ENCODE measurements around the gene SPDYE6.
"Not testable (repeated sequence)": the region's sequence is repeated elsewhere in the genome, so short reads cannot be mapped to it uniquely, and the experiment has no call there.

Gene SPDYE6

DNA sequence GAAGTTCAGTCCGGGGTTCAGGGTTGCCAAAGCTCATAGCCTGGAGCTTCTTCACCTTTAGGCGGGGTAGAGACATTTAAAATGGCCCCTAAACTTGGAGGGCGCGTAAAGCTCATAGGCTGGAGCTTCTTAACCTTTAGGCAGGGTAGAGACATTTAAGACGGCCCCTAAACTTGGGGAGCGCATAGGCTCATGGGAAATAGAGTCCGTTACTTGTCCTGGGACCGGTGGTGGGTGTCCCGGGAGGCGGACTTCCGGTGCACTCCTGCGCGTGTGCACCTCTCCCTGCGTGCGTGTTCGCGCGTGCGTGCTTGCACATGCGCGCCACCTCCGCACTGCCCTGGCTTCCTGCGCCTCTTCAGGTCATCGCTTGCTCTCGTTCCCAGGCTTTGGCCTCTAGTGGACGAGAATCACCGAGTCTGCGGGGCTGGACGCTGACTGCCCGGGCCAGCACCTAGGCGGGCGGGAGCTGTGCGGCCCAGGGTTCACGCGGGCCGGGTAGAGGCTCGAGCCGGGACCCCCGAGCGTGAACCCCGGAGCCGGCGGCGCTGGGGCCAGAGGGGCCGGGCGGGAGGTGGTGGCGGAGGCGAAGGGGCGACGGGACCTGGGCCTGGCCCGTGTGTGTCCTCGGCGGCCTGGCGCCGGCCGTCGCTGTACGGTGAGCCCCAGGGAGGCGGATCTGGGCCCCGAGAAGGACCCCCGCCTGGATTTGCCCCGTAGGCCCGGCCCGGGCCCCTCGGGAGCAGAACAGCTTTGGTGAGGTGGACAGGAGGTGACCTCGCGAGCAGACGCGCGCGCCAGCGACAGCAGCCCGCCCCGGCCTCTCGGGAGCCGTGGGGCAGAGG is 7.5 kb upstream of the SPDYE6 start:
- peak; percentile 100 for DNase-seq (ENCODE audit: low spot score)

- not testable (repeated sequence) for DNase-seq (ENCODE audit: low spot score)
Measured at GRCh38 chr7:102346983-102347382, 9.3 kb downstream of the SPDYE6 start.

GRCh38 chr7:102340599-102341368 is 15.5 kb downstream of the SPDYE6 start:
- not testable (repeated sequence) for DNase-seq (ENCODE audit: low spot score)

GRCh38 chr7:102337420-102337819 is 18.8 kb downstream of the SPDYE6 start:
- DNase-seq (ENCODE audit: low spot score), result not testable (repeated sequence)

- DNase-seq (ENCODE audit: low spot score), result not testable (repeated sequence)
Measured at GRCh38 chr7:102337002-102337401, 19.2 kb downstream of the SPDYE6 start.

DNA sequence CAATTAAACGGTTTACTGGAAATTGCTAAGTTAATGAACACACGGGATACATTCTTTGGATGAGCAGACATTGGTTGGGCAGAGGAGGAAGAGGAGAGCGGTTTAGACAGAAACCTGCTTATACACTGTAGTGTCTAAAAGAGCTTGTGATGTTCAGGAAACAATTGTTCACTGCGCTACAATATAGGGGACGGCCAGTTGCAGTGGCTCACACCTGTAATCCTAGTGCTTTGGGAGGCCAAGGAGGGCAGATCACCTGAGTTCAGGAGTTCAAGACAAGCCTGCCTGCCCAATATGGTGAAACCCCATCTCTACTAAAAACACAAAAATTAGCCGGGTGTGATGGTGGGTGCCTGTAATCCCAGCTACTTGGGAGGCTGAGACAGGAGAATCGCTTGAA is 20.7 kb downstream of the SPDYE6 start:
- not testable (repeated sequence) for DNase-seq (ENCODE audit: low spot score)

GRCh38 chr7:102330666-102331460 is 25.4 kb downstream of the SPDYE6 start:
- not testable (repeated sequence) for DNase-seq (ENCODE audit: low spot score)

- DNase-seq (ENCODE audit: low spot score), result not testable (repeated sequence)
Measured at GRCh38 chr7:102329366-102329765, 26.9 kb downstream of the SPDYE6 start.

DNA sequence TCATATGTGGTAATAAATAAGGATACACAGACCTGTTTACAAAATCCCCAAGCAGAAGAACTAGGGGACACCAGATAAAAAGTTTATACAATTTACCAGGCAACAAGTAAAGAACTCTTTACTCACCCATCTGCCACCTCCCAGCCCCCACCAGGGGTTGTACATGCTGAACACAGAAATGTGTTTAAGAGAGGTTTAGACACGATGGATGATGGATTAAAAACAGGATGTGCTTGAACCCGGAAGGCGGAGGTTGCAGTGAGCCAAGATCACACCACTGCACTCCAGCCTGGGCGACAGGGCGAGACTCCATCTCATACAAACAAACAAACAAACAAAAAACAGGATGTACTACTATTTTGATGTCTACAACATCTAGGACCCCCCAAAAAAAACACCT is 27.4 kb downstream of the SPDYE6 start:
- DNase-seq (ENCODE audit: low spot score), result not testable (repeated sequence)

DNA sequence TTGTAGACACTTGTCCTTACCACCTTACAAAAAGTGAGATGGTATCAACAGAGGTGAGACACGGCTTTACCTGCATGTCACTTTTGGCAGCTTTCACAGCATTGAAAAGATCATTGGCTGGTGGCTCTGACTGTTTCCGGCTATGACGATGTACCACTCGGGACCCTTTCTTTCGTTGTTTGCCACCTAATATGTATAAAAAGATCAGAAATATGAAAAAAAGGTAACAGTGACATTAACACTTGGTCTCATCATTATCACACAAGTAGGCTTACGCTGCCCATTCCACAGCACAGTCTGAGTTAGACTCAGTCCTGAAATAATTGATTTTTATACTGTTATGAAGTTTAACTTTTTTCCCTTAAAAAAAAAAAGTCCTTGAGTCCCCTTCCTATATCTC is 29.1 kb downstream of the SPDYE6 start:
- DNase-seq (ENCODE audit: low spot score), result not testable (repeated sequence)

GRCh38 chr7:102326157-102326889 is 29.9 kb downstream of the SPDYE6 start:
- no peak for DNase-seq (ENCODE audit: low spot score)

DNA sequence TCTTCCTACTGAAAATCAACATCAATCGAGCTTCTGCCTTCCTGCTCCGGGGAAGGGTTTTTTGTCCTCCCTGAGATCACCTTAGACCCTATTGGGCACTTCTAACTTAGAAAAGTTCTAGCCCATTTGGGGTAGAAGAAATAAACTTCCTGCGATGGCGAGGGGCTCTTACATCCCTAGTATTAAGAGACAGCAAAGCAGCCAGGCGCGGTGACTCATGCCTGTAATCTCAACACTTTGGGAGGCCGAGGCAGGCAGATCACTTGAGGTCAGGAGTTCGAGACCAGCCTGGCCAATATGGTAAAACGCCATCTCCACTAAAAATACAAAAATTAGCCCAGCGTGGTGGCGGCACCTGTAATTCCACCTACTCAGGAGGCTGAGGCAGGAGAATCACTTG is 31.1 kb downstream of the SPDYE6 start:
- DNase-seq (ENCODE audit: low spot score), result not testable (repeated sequence)

DNA sequence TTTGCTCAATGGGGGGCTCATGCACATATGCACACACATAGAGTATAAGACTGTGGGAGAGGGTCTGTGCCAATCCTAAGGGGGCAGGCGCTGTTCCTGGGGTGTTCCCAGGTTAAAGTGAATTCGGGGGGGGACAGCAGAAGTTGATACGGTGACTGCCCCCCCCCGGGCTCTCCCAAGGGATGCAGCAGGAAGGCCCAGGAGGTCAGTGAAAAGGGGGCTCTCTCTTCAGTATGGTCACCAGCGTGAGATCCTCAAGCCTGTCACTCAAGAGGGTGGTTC is 32.4 kb downstream of the SPDYE6 start:
- DNase-seq (ENCODE audit: low spot score), result no peak

DNA sequence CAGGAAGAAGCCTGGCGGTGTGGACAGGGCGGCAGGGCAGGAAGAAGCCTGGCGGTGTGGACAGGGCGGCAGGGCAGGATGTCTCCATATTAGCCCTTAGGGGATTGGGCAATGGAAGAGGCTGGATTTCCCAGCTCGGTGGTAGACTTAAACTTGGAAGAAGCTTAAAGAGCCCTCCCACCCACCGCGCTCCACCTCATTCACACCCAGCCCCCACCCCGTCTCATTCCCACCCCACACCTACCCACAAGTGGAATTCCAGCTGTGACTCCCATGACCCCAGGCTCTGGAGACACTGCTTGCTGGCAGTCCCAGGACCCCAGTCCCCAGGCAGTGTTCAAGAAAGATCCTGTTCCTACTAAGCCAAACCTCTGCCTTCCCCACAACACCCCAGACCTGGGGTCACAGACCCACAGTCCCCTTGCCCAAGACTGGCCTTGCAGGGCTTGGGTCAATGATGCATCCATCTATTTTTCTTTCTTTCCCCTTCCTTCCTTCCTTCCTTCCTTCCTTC is 34.0 kb downstream of the SPDYE6 start:
- DNase-seq (ENCODE audit: low spot score), result no peak

DNA sequence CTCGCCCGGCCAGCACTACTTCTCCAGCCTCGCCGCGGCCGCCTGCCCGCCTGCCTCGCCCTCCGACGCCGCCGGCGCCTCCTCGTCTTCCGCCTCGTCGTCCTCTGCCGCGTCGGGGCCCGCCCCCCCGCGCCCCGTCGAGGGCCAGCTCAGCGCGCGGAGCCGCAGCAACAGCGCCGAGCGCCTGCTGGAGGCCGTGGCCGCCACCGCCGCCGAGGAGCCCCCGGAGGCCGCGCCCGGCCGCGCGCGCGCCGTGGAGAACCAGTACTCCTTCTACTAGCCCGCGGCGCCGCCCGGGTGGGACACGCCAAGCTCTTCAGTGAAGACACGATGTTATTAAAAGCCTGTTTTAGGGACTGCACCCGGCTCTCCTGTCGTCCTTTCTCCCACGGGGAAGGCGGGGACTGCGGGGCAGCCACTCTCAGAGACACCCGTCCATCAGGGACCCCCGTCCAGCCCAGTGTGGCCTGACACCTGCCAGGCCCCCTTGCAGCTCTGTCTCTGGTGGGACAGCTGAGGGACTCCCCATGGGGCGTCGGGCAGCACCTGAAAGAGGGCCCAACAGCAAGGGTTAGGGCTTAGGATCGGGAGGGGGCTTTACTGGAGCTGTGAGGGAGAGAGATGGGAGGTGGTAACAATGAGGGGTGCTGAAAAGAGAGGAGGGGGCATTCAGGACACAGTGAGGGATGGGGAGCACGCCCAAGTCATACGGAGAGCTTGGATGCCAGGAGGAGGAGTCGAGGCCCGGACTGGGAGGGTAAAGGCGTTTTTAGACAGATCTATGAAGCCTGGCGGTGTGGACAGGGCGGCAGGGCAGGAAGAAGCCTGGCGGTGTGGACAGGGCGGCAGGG is 34.7 kb downstream of the SPDYE6 start:
- no peak for DNase-seq (ENCODE audit: low spot score)

- DNase-seq (ENCODE audit: low spot score), result no peak
Measured at GRCh38 chr7:102320601-102321350, 35.5 kb downstream of the SPDYE6 start.

DNA sequence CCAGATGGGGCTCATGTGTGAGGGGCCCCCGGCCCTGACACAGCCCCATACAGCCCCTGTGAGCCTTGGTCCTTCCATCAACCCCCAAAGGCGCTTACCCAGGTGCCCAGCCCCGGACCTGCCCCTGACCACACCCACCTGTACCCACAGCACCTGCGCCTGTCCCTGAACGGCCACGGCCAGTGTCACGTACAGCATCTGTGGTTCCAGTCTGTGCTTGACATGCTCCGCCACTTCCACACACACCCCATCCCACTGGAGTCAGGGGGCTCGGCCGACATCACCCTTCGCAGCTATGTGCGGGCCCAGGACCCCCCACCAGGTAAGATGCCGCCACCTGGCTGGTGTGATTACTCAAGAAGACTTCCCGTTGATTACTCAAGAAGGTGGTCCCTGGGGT is 36.1 kb downstream of the SPDYE6 start:
- no peak for DNase-seq (ENCODE audit: low spot score)

GRCh38 chr7:102319671-102320070 is 36.6 kb downstream of the SPDYE6 start:
- DNase-seq (ENCODE audit: low spot score), result no peak

DNA sequence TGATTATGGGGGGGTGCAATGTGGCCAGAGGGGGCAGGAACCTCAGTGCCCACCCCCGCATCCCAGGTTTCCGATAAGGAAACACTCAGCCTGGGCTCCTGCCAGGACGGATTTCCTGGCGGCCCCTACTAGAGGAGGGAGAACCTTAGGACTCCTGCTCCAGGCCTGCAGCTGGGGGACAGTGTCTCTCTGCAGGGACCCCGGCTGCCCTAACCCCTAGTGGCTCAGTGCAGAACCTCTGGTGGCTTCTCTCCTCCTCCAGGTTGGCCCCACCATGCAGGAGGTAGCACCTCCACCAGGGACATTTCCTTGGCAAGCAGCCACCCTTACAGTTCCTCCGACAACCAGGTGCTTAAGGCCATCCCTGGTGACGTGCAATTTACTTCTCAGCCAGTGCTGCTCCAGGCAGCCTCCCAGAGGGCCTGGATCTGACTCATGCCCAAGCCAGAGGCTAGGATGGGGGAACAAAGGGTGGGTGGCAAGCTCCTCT is 37.7 kb downstream of the SPDYE6 start:
- no peak for DNase-seq (ENCODE audit: low spot score)
